Activated CD4-positive, CD25-positive, alpha-beta regulatory T cell (primary cell): Measurements from ENCODE around the gene MZF1.
"Not testable (repeated sequence)": the region's sequence is repeated elsewhere in the genome, so short reads cannot be mapped to it uniquely, and the experiment has no call there.

Experiments used
- DNase-seq, 4 experiments: peaks; one replicate each; lab custom pipeline; 2025; lab: John Stamatoyannopoulos, UW

The MZF1 gene

DNA sequence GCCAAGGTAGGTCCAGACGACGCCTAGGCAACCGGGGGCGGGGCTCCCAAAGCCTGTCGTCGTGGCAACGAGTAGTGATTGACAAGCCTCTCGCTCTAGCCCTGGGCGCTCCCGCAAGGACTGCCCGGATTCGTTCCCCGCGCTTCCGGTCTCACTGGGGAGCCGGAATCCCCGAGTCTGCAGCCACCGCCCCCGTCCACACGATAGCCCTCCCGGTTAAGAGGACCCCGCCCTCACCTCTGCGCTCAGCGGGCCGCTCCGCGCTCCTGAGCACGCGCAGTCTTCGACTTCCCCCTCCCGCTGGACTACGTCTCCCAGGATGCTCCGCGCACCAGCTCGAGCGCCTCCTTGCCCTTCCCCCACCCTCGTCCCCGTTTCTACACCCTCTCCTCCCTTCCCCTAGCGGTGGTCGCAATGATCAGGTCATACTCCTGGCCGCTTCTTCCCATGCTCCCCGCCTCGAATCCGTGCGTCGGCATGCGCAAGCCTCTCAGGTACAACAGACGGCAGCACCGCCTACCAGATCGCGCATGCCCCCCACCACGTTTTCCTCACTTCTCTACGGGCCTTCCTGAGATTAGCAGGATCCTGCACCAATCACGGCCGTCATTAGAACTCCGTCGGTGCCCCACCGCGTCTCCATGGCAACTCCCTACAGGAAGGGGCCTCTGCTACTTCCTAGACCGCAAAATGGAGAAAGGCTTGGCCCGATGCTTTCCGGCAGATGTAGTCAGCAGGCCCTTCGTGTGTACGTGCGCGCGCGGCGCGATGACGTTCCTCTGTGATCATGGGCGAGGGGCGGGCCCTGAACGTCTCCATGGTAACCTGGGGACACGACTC lies at the start of gene MZF1:
MZF1 (minus strand) TSS at position 518 of the 840 bp plus-strand sequence. CDS start 1,946 bp downstream, outside the sequence.
- no peak for DNase-seq

GRCh38 chr19:58607213-58607612 lies 34.1 kb upstream of the MZF1 start:
- DNase-seq: not testable (repeated sequence)

- DNase-seq: not testable (repeated sequence)
Measured at GRCh38 chr19:58606251-58606896, 33.2 kb upstream of the MZF1 start.

DNA sequence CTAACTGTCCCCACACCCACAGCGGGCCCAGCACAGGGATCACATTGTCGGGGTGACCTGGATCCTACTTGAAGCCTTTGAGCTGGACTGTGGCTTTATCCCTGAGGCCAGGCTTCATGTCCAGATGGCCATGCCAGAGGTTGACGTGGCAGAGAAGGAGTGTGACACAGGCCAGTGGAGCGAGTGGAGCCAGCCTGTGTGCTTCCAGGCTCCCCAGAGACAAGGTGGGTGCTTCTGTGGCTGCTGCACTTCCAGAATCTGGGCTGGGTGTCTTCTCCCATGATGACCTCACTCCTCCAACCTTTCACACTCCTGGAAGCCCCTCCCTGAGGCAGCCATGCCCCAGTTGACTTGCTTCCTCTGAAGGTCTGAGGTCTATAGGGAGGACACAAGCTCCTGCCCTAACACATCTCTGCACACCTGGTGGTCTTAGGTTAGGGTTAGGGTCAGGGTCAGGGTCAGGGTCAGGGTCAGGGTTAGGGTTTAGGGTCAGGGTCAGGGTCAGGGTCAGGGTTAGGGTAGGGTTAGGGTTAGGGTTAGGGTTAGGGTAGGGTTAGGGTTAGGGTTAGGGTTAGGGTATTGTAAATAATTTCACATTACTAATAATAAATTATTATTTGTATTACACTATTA lies 13.1 kb upstream of the MZF1 start:
- DNase-seq: no peak

DNA sequence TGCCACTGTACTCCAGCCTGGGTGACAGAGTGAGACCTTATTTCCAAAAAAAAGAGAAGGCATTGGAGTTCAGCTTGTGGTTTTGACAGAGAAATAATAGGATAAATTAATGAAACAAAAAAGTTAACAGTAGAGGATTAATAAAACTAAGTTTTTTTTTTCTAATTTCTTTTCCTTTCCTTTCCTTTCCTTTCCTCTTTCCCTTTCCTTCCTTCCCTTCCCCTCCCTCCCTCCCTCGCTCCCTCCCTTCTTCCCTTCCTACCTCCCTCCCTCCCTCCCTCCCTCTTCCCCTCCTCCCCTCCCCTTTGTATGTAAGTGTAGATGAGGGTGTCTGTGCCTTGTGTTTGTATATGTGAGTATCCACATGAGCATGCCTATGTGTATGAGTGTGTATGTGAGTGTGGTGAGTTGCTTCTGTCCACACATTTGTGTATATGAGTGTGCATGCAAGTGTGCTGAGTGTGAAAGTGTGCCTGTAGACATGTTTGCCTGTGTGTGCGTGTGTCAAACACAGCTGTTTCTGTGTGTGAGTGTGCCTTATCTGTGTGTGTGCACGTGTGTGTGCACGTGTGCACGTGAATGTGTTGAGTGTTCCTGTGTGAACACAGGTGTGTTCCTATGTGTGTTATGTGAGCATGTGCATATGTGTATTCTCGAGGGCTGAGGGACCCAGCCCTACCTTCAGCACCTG lies 12.5 kb upstream of the MZF1 start:
- no peak for DNase-seq

- DNase-seq: no peak
Measured at GRCh38 chr19:58584498-58585441, 11.6 kb upstream of the MZF1 start.

- no peak for DNase-seq
Measured at GRCh38 chr19:58582985-58583384, 9.8 kb upstream of the MZF1 start.

GRCh38 chr19:58581227-58582141 lies 8.3 kb upstream of the MZF1 start:
- no peak for DNase-seq

DNA sequence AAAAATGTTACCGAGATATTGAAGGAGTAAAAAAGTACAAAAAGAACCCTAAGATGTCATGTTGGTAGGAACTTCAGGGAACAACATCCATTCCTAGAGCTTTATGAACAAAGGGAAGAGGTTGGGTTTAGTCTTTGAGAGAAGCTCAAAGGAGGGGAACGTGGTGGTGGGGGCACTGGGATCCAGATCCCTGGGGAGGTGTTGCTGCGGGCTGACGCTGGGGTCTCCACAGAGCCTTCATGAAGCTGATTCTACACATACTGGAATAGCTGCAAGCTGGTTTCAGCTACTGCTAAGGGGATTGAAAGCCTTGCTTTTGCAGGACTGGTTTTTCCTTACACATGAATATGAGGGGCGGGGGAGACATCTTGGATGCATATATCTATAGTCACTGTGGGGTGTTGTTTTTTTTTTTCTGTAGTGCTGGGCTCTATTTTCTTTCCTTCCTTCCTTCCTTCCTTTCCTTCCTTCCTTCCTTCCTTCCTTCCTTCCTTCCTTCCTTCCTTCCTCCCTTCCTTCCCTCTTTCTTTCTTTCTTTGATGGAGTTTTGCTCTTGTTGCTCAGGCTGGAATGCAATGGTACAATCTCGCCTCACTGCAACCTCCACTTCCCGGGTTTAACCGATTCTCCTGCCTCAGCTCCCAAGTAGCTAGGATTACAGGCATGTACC lies 6.5 kb upstream of the MZF1 start:
- DNase-seq: no peak

- no peak for DNase-seq
Measured at GRCh38 chr19:58578012-58578925, 5.1 kb upstream of the MZF1 start.

DNA sequence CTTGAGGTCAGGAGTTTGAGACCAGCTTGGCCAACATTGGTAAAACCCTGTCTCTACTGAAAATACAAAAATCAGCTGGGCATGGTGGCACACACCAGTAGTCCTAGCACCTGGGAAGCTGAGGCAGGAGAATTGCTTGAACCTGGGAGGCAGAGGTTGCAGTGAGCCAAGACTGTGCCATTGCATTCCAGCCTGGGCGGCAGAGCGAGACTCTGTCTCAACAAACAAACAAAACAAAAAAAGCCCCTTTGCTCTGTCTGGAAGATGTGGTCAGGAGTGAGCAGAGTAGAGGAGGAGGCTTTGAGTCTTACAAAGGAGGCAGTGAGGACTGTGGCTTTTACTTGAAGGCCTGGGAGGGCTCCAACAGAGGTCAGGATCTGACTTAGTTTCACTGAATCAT lies 4.4 kb upstream of the MZF1 start:
- not testable (repeated sequence) for DNase-seq

GRCh38 chr19:58575183-58576041 lies 2.3 kb upstream of the MZF1 start:
- DNase-seq: no peak

DNA sequence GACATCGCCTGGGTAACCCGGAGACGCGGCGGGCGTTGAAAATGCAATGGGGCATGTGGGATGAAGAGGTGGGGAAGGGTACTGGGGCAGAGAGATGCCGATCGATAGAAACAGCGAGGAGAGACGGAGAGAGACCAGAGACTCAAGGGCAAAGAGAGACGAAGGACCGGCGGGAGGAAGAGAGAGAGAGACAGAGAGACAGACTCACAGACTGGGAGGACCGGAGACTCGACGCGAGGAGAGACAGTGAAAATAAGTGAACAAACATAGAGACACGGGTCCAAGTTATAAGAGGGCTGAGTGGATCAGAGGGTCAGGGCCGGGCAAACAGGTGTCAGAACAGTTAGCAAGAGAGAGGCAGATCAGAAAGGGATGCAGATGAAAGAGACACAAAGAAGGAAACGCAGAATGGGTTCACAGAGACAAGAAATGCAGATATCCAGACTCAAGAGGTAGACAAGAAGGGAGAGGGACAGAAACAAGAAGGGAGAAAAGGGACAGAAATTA lies 576 bp upstream of the MZF1 start:
- no peak for DNase-seq

GRCh38 chr19:58572026-58572817 lies 913 bp downstream of the MZF1 start:
- no peak for DNase-seq

DNA sequence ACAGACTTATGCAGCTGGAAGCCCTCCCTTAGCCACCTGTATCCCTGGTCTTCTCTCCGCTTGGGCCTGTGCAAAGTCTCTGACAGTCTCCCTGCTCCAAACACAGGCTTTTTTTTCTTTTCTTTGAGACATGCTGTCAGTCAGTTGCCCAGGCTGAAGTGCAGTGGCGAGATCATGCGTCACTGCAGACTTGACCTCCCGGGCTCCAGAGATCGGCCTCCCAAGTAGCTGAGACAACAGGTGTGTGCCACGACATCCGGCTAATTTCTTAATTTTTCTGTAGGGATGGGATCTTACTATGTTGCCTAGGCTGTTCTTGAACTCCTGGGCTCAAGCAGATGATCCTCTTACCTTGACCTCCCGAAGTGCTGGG lies 1.6 kb downstream of the MZF1 start:
- no peak for DNase-seq

- DNase-seq: no peak
Measured at GRCh38 chr19:58570770-58571574, 2.2 kb downstream of the MZF1 start.
